ENCODE data around the gene TNMD.

- TF ChIP-seq CTCF (IDR thresholded peaks at IDR 0.05), result no peak
- no peak for TF ChIP-seq EP300 (IDR thresholded peaks at IDR 0.05; ENCODE audit: low read depth)
Measured at GRCh38 chrX:100643212-100643611, 58.5 kb downstream of the TNMD start.
